ENCODE results near the gene RPL7A. TPM values are rescaled to one million over a fixed set of nuclear protein-coding genes. Genes with fewer than 3 reads are reported as not detected.
"Not testable (repeated sequence)": the region's sequence is repeated elsewhere in the genome, so short reads cannot be mapped to it uniquely, and the experiment has no call there.

The RPL7A gene
- total RNA-seq, 4 donors from 2014 or later = 1,001 to 1,630 (median 1,510) TPM

DNA sequence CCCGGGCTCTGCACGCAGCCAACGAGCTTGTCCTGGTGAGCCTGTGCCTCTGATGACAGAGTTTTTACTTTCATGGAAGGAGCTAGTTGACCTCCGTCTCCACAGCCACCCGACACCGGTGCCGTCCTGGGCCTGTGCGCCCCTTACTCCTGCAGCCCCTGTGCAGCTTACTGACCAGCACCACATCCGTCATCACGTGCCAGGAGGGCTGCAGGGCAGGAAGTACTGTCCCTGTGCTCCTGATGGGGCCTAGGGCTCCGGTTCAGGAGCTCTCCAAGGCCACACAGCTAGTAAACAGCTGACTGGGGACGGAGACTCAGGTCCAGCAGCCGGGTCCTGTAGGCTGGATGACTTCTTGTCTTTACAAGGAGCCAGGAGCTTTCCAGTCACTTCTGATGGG lies 38.3 kb downstream of the RPL7A start:
- Histone ChIP-seq H3K4me1 (no peaks in the 10 kb centered on the region), H3K27ac (no peak overlapping the region), H3K4me3 (no peak overlapping the region), H3K27me3 (peaks cover 0 to 8% (median 0%) of the 10 kb centered on the region in 3 donors), H3K9me3 (no peaks in the 10 kb centered on the region), H3K36me3 (no peaks in the 10 kb centered on the region)
- TF ChIP-seq CTCF (IDR thresholded peaks at IDR 0.05 in 4 of 5, conservative IDR thresholded peaks at IDR 0.05 in 1 of 5) = no peak
- no peak for TF ChIP-seq POLR2A (IDR thresholded peaks at IDR 0.05)
- ATAC-seq (no peak), DNase-seq (no peak)
- intact Hi-C loops (cut with DNase I; ENCODE audit: low total_unique reads) = no loop called here
- in situ Hi-C loops (cut with MboI; ENCODE audit: low sequenced_read_pairs in 4 of 4) = no loop called here

DNA sequence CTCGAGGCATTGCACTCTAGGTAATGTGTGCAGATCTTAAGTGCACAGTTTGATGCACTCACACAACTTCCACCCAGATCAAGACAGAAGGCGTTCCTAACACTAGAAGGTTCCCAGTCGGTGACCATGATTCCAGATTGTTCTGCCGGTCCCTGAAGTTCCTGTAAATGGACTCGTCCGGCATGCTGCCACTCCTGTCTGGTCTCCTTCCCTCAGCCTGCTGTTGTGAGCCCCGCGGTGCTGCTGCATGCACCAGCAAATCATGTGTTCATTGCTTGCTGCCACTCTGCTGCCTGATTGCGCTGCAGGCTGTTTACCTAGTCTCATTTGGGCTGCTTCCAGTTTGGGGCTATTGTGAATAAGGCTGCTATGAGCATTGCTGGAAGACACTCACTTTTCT lies 39.7 kb downstream of the RPL7A start:
- no peak overlapping the region for H3K27ac ChIP-seq
- intact Hi-C loops (cut with DNase I; ENCODE audit: low total_unique reads) = no loop called here
- H3K27me3 ChIP-seq = peaks cover 0 to 8% (median 0%) of the 10 kb centered on the region in 3 donors
- no peaks in the 10 kb centered on the region for H3K4me1 ChIP-seq
- in situ Hi-C loops (cut with MboI; ENCODE audit: low sequenced_read_pairs in 4 of 4) = no loop called here
- no peaks in the 10 kb centered on the region for H3K36me3 ChIP-seq
- no peak overlapping the region for H3K4me3 ChIP-seq
- H3K9me3 ChIP-seq = no peaks in the 10 kb centered on the region
- no peak for DNase-seq
- no peak for ATAC-seq
- TF ChIP-seq POLR2A (IDR thresholded peaks at IDR 0.05) = no peak
- no peak for TF ChIP-seq CTCF (IDR thresholded peaks at IDR 0.05 in 4 of 5, conservative IDR thresholded peaks at IDR 0.05 in 1 of 5)

DNA sequence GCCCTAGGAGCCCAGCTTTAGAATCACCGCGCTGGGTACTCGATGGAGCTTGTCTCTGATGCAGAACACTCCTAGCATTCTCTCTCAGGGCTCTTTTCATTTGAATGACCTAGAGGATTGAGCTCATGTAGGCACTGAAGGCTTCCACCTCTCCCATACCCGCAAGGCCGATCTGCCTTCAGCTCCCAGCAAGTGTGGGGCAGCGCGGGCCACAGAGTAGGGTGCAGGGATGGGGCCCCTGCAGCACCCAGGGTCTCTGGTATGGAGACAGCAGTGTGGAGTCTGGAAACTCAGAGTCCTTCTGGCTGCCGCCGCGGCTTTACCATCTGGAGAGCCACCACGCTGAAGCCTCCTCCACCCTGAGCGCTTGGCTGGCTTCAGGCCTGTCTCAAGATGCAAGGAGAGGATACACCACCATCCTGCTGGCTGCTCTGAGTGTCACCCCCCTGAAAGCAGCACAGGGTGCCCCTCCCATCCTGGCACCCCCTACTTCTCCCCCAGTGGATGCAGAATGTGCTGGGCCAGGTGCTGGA lies 41.1 kb downstream of the RPL7A start:
- no peak for TF ChIP-seq CTCF (IDR thresholded peaks at IDR 0.05 in 4 of 5, conservative IDR thresholded peaks at IDR 0.05 in 1 of 5)
- no peak for TF ChIP-seq POLR2A (IDR thresholded peaks at IDR 0.05)
- in situ Hi-C loops (cut with MboI; ENCODE audit: low sequenced_read_pairs in 4 of 4) = no loop called here
- H3K27ac ChIP-seq = no peak overlapping the region
- H3K9me3 ChIP-seq = no peaks in the 10 kb centered on the region
- H3K27me3 ChIP-seq = peaks cover 0 to 8% (median 5%) of the 10 kb centered on the region in 3 donors
- no peak for DNase-seq
- no peaks in the 10 kb centered on the region for H3K4me1 ChIP-seq
- intact Hi-C loops (cut with DNase I; ENCODE audit: low total_unique reads) = no loop called here
- no peak for ATAC-seq
- no peak overlapping the region for H3K4me3 ChIP-seq
- H3K36me3 ChIP-seq = no peaks in the 10 kb centered on the region

DNA sequence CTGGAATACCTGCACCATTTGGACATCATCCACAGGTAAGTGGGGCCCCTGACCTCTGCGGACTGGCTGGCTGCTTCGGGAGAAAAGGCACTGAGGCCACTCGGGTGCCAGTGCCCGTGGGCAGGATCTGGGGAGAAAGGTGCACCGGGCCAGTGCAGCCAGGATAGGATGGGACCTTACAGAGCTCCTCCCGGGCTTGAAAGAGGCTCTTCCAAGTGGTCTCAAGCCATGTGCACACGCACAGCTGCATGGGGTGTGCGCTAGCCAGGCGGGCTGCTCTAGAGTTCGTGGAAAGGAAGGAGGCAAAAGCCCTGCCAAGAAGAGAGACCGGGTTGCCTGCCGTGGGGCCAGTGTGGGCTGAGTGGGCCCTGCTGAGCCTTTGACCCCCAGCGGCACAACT lies 41.5 kb downstream of the RPL7A start:
- no peaks in the 10 kb centered on the region for H3K36me3 ChIP-seq
- TF ChIP-seq CTCF (IDR thresholded peaks at IDR 0.05 in 4 of 5, conservative IDR thresholded peaks at IDR 0.05 in 1 of 5) = no peak
- no peak for TF ChIP-seq POLR2A (IDR thresholded peaks at IDR 0.05)
- no peaks in the 10 kb centered on the region for H3K9me3 ChIP-seq
- H3K27me3 ChIP-seq = peaks cover 2 to 12% (median 10%) of the 10 kb centered on the region in 3 donors
- no peaks in the 10 kb centered on the region for H3K4me1 ChIP-seq
- H3K4me3 ChIP-seq = no peak overlapping the region
- in situ Hi-C loops (cut with MboI; ENCODE audit: low sequenced_read_pairs in 4 of 4) (no loop called here), intact Hi-C loops (cut with DNase I; ENCODE audit: low total_unique reads) (no loop called here)
- DNase-seq (no peak), ATAC-seq (no peak)
- no peak overlapping the region for H3K27ac ChIP-seq

GRCh38 chr9:133390713-133391112 lies 42.7 kb downstream of the RPL7A start:
- in situ Hi-C loops (cut with MboI; ENCODE audit: low sequenced_read_pairs in 4 of 4) = no loop called here
- Histone ChIP-seq H3K27ac (no peak overlapping the region), H3K36me3 (no peaks in the 10 kb centered on the region), H3K27me3 (peaks cover 7 to 21% (median 20%) of the 10 kb centered on the region in 3 donors), H3K4me1 (no peaks in the 10 kb centered on the region), H3K9me3 (no peaks in the 10 kb centered on the region), H3K4me3 (no peak overlapping the region)
- no peak for DNase-seq
- ATAC-seq = no peak
- TF ChIP-seq CTCF (IDR thresholded peaks at IDR 0.05 in 4 of 5, conservative IDR thresholded peaks at IDR 0.05 in 1 of 5) (no peak), POLR2A (IDR thresholded peaks at IDR 0.05) (no peak)
- intact Hi-C loops (cut with DNase I; ENCODE audit: low total_unique reads) = no loop called here

- H3K27ac ChIP-seq; in situ Hi-C loops (cut with MboI; ENCODE audit: low sequenced_read_pairs in 4 of 4); H3K36me3 ChIP-seq; ATAC-seq; H3K4me3 ChIP-seq; DNase-seq; H3K9me3 ChIP-seq; intact Hi-C loops (cut with DNase I; ENCODE audit: low total_unique reads); H3K4me1 ChIP-seq: not testable (repeated sequence)
- peaks cover 7 to 22% (median 21%) of the 10 kb centered on the region in 3 donors for H3K27me3 ChIP-seq
These were observed 43.4 kb downstream of the RPL7A start for GRCh38 chr9:133391449-133391848.

DNA sequence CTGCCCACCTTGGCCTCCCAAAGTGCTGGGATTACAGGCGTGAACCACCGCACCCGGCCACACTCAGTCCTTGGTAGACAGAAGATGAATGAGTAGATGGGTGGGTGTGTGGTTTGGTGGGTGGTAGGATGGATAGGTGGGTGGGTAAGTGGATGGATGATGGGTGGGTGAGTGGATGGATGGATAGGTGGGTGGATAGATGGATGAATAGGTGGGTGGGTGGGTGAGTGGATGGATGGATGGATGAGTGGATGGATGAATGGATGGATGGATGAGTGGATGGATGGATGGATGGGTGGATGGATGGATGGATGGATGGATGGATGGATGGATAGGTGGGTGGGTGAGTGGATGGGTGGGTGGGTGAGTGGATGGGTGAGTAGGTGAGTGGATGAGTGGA lies 44.3 kb downstream of the RPL7A start:
- H3K9me3 ChIP-seq; H3K4me3 ChIP-seq; H3K27ac ChIP-seq; in situ Hi-C loops (cut with MboI; ENCODE audit: low sequenced_read_pairs in 4 of 4); DNase-seq; H3K4me1 ChIP-seq; ATAC-seq; H3K36me3 ChIP-seq; intact Hi-C loops (cut with DNase I; ENCODE audit: low total_unique reads): not testable (repeated sequence)
- peaks cover 7 to 22% (median 21%) of the 10 kb centered on the region in 3 donors for H3K27me3 ChIP-seq
